Measurements from ENCODE around the gene PLAGL1. TPM values are rescaled to one million over a fixed set of nuclear protein-coding genes. Genes with fewer than 3 reads are reported as not detected.

The PLAGL1 gene
- total RNA-seq, 1 donor from 2014 or later, result 2.4 TPM

DNA sequence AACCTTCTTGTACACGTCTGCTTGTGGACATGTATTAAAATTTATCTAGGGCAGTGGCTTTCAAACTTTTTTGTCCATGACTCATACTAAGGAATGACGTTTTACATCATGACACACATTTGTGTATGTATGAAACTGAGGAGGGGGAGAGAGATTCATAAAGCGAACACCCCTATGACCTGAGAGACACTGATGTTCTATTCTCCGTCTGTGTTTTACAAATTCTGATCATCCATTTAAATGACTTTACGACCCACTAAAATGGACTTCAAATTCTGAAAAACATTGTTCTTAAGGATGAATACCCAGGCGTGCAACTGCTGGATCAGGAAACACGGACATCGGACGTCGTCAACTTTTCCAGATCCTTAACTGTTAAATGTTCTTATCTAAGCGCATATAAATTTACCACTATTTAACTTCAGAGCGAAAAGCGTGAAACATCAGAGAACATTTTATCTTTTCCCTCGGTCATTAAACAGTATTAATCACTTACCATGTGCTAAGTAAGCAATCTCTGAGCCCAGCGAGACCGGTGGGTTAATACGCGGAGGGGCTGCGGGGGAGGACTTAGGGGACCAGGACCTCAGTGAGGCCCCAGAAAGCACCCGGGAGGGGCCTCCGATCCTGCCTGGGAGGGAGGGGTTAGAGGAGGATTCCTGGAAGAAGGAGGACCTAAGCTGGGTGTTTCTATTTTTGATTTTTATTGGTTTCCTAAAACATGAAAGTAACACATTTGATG, 1.2 kb downstream of the PLAGL1 start:
- FAIRE-seq, result no peak
- TF ChIP-seq, protein P1, sequence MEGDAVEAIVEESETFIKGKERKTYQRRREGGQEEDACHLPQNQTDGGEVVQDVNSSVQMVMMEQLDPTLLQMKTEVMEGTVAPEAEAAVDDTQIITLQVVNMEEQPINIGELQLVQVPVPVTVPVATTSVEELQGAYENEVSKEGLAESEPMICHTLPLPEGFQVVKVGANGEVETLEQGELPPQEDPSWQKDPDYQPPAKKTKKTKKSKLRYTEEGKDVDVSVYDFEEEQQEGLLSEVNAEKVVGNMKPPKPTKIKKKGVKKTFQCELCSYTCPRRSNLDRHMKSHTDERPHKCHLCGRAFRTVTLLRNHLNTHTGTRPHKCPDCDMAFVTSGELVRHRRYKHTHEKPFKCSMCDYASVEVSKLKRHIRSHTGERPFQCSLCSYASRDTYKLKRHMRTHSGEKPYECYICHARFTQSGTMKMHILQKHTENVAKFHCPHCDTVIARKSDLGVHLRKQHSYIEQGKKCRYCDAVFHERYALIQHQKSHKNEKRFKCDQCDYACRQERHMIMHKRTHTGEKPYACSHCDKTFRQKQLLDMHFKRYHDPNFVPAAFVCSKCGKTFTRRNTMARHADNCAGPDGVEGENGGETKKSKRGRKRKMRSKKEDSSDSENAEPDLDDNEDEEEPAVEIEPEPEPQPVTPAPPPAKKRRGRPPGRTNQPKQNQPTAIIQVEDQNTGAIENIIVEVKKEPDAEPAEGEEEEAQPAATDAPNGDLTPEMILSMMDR (IDR thresholded peaks at IDR 0.05; ENCODE audit: insufficient read depth, low read length, severe bottlenecking), result no peak
- peak; percentile 71 for DNase-seq (ENCODE audit: low read depth)
- peak overlapping the region; percentile 49 for H3K4me3 ChIP-seq (ENCODE audit: low read depth, low read length)
- no peaks in the 10 kb centered on the region for H3K36me3 ChIP-seq (ENCODE audit: control insufficient read depth, insufficient read depth, low read length)
- H3K27me3 ChIP-seq (ENCODE audit: control insufficient read depth, insufficient read depth, low read length), result no peaks in the 10 kb centered on the region

DNA sequence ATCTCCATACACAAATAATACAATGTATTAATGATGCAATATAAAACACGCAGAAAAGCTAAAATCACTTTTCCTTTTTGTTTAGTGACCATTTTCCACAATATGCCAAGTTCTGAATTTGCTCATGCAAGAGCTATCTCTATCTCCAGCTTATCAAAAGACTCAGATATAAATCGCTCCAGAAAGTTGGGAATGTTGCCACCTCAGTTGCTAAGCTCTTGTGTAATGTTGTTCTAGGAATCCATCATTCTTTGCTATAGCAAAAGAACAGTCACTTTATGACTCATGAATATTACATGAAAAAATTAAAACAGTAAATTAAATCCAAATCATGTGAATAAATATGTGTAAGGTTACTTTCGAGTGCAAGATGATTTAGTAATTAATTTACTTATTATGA, 8.7 kb downstream of the PLAGL1 start:
- TF ChIP-seq, protein P1 (IDR thresholded peaks at IDR 0.05; ENCODE audit: insufficient read depth, low read length, severe bottlenecking), result no peak
- no peak for FAIRE-seq
- no peaks in the 10 kb centered on the region for H3K27me3 ChIP-seq (ENCODE audit: control insufficient read depth, insufficient read depth, low read length)
- DNase-seq (ENCODE audit: low read depth), result peak; percentile 67
- H3K36me3 ChIP-seq (ENCODE audit: control insufficient read depth, insufficient read depth, low read length), result no peaks in the 10 kb centered on the region
- no peak overlapping the region for H3K4me3 ChIP-seq (ENCODE audit: low read depth, low read length)

DNA sequence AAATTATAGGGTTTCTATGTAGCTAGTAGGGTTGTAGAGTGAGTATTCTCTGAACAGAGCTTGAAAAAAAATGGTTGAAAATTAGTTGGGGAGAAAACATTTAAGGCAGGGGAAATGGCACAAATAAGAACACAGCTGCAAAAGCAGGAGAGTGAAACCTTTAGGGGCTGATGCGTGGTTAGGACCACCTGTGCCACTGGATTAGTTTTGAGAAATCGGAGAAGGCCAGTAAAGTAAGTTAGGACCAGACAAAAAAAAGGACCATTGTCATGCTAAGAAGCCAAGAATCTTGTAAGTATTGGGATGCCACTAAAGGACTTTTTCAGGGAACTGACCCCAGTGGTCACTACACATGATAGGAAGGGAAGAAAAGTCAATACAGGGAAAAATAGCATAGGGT, 9.4 kb downstream of the PLAGL1 start:
- no peak overlapping the region for H3K4me3 ChIP-seq (ENCODE audit: low read depth, low read length)
- FAIRE-seq (no peak), DNase-seq (ENCODE audit: low read depth) (no peak)
- no peaks in the 10 kb centered on the region for H3K36me3 ChIP-seq (ENCODE audit: control insufficient read depth, insufficient read depth, low read length)
- H3K27me3 ChIP-seq (ENCODE audit: control insufficient read depth, insufficient read depth, low read length), result no peaks in the 10 kb centered on the region
- TF ChIP-seq, protein P1 (IDR thresholded peaks at IDR 0.05; ENCODE audit: insufficient read depth, low read length, severe bottlenecking), result no peak

DNA sequence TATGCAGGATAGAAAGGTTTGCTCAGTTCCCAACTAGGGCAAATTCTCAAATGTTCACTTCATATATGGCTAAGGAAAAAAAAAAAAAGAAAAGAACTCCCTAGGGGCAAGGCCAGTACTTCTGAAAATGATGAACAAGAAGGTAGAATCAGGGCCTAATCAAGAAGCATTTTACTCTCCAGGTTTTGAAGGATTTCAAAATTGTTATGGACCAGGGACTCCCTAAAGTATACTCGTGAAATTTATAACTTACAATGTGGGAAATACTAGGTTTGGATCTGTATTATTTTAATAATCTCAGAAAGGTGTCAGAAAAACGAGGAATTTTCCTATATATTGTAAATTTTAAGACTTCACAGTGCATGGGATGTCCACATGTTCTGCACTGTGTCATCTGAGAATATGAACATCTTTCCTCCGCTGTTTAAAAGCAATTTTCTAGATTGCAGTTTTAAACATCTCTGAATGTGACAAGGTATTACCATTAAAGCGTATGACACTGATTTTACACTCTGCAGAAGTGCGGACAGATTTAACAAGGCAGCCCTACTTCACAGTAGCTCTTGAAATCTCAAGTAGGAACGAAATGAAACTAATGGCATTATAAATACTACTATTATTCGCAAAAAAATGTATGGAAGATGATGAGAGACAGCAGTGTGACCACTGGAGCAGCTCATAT, 14.0 kb downstream of the PLAGL1 start:
- FAIRE-seq (no peak), DNase-seq (ENCODE audit: low read depth) (no peak)
- Histone ChIP-seq H3K4me3 (ENCODE audit: low read depth, low read length) (no peak overlapping the region), H3K36me3 (ENCODE audit: control insufficient read depth, insufficient read depth, low read length) (no peaks in the 10 kb centered on the region), H3K27me3 (ENCODE audit: control insufficient read depth, insufficient read depth, low read length) (no peaks in the 10 kb centered on the region)
- TF ChIP-seq, protein P1 (IDR thresholded peaks at IDR 0.05; ENCODE audit: insufficient read depth, low read length, severe bottlenecking), result no peak

DNA sequence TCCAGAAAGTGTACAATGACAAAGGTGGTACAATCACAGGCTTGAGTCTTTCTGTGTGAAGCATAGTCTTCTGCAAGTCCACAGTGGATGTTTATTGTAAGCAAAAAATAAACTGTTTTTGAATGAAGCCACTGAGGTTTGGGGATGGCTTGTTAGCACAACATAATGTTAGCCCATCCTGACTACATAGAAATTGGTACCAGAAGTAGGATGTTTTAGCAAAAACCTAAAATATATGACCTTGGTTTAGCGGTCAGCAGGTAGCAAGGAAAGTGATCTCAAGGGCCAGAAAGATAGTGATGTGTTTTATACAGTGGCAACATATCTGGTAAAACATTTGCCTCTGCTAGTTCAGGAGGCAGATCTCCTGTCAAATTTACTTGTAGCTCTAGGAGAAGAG, 15.8 kb downstream of the PLAGL1 start:
- no peaks in the 10 kb centered on the region for H3K27me3 ChIP-seq (ENCODE audit: control insufficient read depth, insufficient read depth, low read length)
- no peaks in the 10 kb centered on the region for H3K36me3 ChIP-seq (ENCODE audit: control insufficient read depth, insufficient read depth, low read length)
- TF ChIP-seq, protein P1 (IDR thresholded peaks at IDR 0.05; ENCODE audit: insufficient read depth, low read length, severe bottlenecking), result no peak
- no peak for FAIRE-seq
- no peak for DNase-seq (ENCODE audit: low read depth)
- H3K4me3 ChIP-seq (ENCODE audit: low read depth, low read length), result no peak overlapping the region
